ENCODE results near the gene TTYH2.

The TTYH2 gene

GRCh38 chr17:74228306-74228978, 15.1 kb downstream of the TTYH2 start:
- TF ChIP-seq GATA3 (IDR thresholded peaks at IDR 0.05; ENCODE audit: low read depth, low read length): no peak
- TF ChIP-seq GATA2 (IDR thresholded peaks at IDR 0.05; ENCODE audit: low read depth, low read length): no peak

GRCh38 chr17:74230896-74231295, 17.5 kb downstream of the TTYH2 start:
- TF ChIP-seq GATA3 (IDR thresholded peaks at IDR 0.05; ENCODE audit: low read depth, low read length): no peak
- no peak for TF ChIP-seq GATA2 (IDR thresholded peaks at IDR 0.05; ENCODE audit: low read depth, low read length)

- TF ChIP-seq GATA2 (IDR thresholded peaks at IDR 0.05; ENCODE audit: low read depth, low read length): no peak
- no peak for TF ChIP-seq GATA3 (IDR thresholded peaks at IDR 0.05; ENCODE audit: low read depth, low read length)
These were observed 18.8 kb downstream of the TTYH2 start for GRCh38 chr17:74231928-74232907.

- TF ChIP-seq GATA2 (IDR thresholded peaks at IDR 0.05; ENCODE audit: low read depth, low read length) (no peak), GATA3 (IDR thresholded peaks at IDR 0.05; ENCODE audit: low read depth, low read length) (no peak)
These were observed 20.6 kb downstream of the TTYH2 start for GRCh38 chr17:74233937-74234336.

GRCh38 chr17:74234486-74234885, 21.1 kb downstream of the TTYH2 start:
- TF ChIP-seq GATA3 (IDR thresholded peaks at IDR 0.05; ENCODE audit: low read depth, low read length) (no peak), GATA2 (IDR thresholded peaks at IDR 0.05; ENCODE audit: low read depth, low read length) (no peak)

- no peak for TF ChIP-seq GATA2 (IDR thresholded peaks at IDR 0.05; ENCODE audit: low read depth, low read length)
- TF ChIP-seq GATA3 (IDR thresholded peaks at IDR 0.05; ENCODE audit: low read depth, low read length): no peak
These were observed 21.7 kb downstream of the TTYH2 start for GRCh38 chr17:74235040-74235581.

GRCh38 chr17:74235911-74236371, 22.6 kb downstream of the TTYH2 start:
- TF ChIP-seq GATA2 (IDR thresholded peaks at IDR 0.05; ENCODE audit: low read depth, low read length): no peak
- no peak for TF ChIP-seq GATA3 (IDR thresholded peaks at IDR 0.05; ENCODE audit: low read depth, low read length)

GRCh38 chr17:74237321-74237720, 23.9 kb downstream of the TTYH2 start:
- TF ChIP-seq GATA2 (IDR thresholded peaks at IDR 0.05; ENCODE audit: low read depth, low read length) (no peak), GATA3 (IDR thresholded peaks at IDR 0.05; ENCODE audit: low read depth, low read length) (no peak)

- no peak for TF ChIP-seq GATA2 (IDR thresholded peaks at IDR 0.05; ENCODE audit: low read depth, low read length)
- no peak for TF ChIP-seq GATA3 (IDR thresholded peaks at IDR 0.05; ENCODE audit: low read depth, low read length)
These were observed 25.8 kb downstream of the TTYH2 start for GRCh38 chr17:74239172-74239571.

- TF ChIP-seq GATA2 (IDR thresholded peaks at IDR 0.05; ENCODE audit: low read depth, low read length) (no peak), GATA3 (IDR thresholded peaks at IDR 0.05; ENCODE audit: low read depth, low read length) (no peak)
These were observed 27.3 kb downstream of the TTYH2 start for GRCh38 chr17:74240618-74241205.

- no peak for TF ChIP-seq GATA3 (IDR thresholded peaks at IDR 0.05; ENCODE audit: low read depth, low read length)
- no peak for TF ChIP-seq GATA2 (IDR thresholded peaks at IDR 0.05; ENCODE audit: low read depth, low read length)
These were observed 28.1 kb downstream of the TTYH2 start for GRCh38 chr17:74241431-74241830.

- TF ChIP-seq GATA2 (IDR thresholded peaks at IDR 0.05; ENCODE audit: low read depth, low read length) (no peak), GATA3 (IDR thresholded peaks at IDR 0.05; ENCODE audit: low read depth, low read length) (no peak)
These were observed 28.5 kb downstream of the TTYH2 start for GRCh38 chr17:74241847-74242246.

- TF ChIP-seq GATA2 (IDR thresholded peaks at IDR 0.05; ENCODE audit: low read depth, low read length) (no peak), GATA3 (IDR thresholded peaks at IDR 0.05; ENCODE audit: low read depth, low read length) (no peak)
These were observed 29.8 kb downstream of the TTYH2 start for GRCh38 chr17:74243013-74243755.

All from SH-SY5Y (cell line).